SU-DHL-6 (cell line): ENCODE measurements around the gene FBH1.
"Not testable (repeated sequence)": the region's sequence is repeated elsewhere in the genome, so short reads cannot be mapped to it uniquely, and the experiment has no call there.

ENCODE experiments used
- H2AFZ ChIP-seq: fragments of 200-600 bp; sonication (generic); 2 replicates; pipeline ENCODE4 v1.6.1; 2014; ENCODE audit warnings: low read depth, mild to moderate bottlenecking, moderate library complexity, mixed read lengths, antibody characterized with exemption, low read length; ENCODE audit not compliant: severe bottlenecking
- H3F3A ChIP-seq: fragments of 200-600 bp; shearing (Covaris generic); 2 replicates; pipeline ENCODE4 v1.6.0; 2016; ENCODE audit warnings: antibody characterized with exemption, mild to moderate bottlenecking; ENCODE audit not compliant: insufficient read depth
- H3K27ac ChIP-seq: fragments of 200-600 bp; sonication (generic); 2 replicates; pipeline ENCODE4 v1.5.1; 2016; ENCODE audit warnings: low read depth, mild to moderate bottlenecking, low read length, moderate library complexity, mixed read lengths
- H3K27me3 ChIP-seq: fragments of 200-600 bp; sonication (generic), shearing (Covaris generic); 2 replicates; pipeline ENCODE4 v1.6.0; 2014; ENCODE audit warnings: mild to moderate bottlenecking, low read length
- H3K36me3 ChIP-seq: fragments of 200-600 bp; sonication (generic); 2 replicates; pipeline ENCODE4 v1.6.1; 2014; ENCODE audit warnings: mild to moderate bottlenecking, low read length, mixed read lengths
- H3K4me2 ChIP-seq: fragments of 300-600, 200-600 bp; shearing (Covaris generic), sonication (generic); 2 replicates; pipeline ENCODE4 v1.6.0; 2014; ENCODE audit warnings: low read length, low read depth, mild to moderate bottlenecking; ENCODE audit not compliant: poor library complexity, severe bottlenecking
- H3K4me3 ChIP-seq: fragments of 200-600 bp; sonication (generic); 2 replicates; pipeline ENCODE4 v1.5.1; 2014; ENCODE audit warnings: antibody characterized with exemption, low read length, mild to moderate bottlenecking, mixed read lengths; ENCODE audit not compliant: insufficient read depth, poor library complexity, severe bottlenecking
- H3K79me2 ChIP-seq: fragments of 200-600 bp; sonication (generic); 2 replicates; pipeline ENCODE4 v1.6.1; 2014; ENCODE audit warnings: mild to moderate bottlenecking, low read length, moderate library complexity; ENCODE audit not compliant: insufficient read depth
- H3K9ac ChIP-seq: fragments of 200-600 bp; sonication (generic); 2 replicates; pipeline ENCODE4 v1.7.0; 2014; ENCODE audit warnings: mild to moderate bottlenecking, low read length
- H3K9me2 ChIP-seq: fragments of 200-600 bp; sonication (generic); replicated peaks from 2 replicates; pipeline ENCODE4 v1.6.1; 2014; ENCODE audit warnings: low read length; ENCODE audit not compliant: insufficient read depth
- H3K9me3 ChIP-seq: fragments of 200-600 bp; sonication (generic); 2 replicates; pipeline ENCODE4 v1.6.1; 2014; ENCODE audit warnings: low read length, mixed read lengths; ENCODE audit not compliant: insufficient read depth
- H4K20me1 ChIP-seq: fragments of 200-600 bp; sonication (generic); 2 replicates; pipeline ENCODE4 v1.6.1; 2014; ENCODE audit warnings: low read depth, mild to moderate bottlenecking, antibody characterized with exemption, low read length, moderate library complexity, mixed read lengths
- EZH2phosphoT487 ChIP-seq: fragments of 200-600 bp; sonication (generic), shearing (Covaris generic); conservative IDR thresholded peaks from 2 replicates; pipeline ENCODE4 v1.6.1; 2018; ENCODE audit warnings: mild to moderate bottlenecking, antibody characterized with exemption, low read length, moderate library complexity, mixed read lengths
- TF ChIP-seq, protein P1 (sequence below): fragments of 200-600 bp; sonication (generic); IDR thresholded peaks from one replicate; pipeline ENCODE4 v1.5.1; 2017; ENCODE audit warnings: antibody characterized with exemption, mild to moderate bottlenecking, low read length, moderate library complexity; ENCODE audit not compliant: insufficient read depth, poor library complexity, severe bottlenecking

FBH1 gene

DNA sequence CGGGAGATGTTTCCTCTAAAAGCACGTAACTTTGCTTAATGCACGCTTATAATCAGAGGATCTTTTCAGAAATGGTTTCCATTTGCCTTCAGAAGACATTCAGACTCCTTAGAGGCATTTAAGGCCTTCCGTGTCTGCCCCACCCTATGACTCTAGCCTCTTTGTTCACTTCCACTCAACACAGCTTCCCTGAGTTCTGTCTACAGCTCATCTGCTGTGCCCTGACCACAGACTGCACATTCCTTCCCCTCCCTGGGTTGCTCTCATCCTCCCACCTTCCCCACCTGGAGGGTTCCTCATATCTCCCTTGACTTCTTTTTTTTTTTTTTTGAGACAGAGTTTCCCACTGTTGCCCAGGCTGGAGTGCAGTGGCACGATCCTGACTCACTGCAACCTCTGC lies 16.6 kb downstream of the FBH1 start:
- Histone ChIP-seq H3F3A (no peaks in the 10 kb centered on the region), H2AFZ (no peak overlapping the region), H3K9me2 (no peaks in the 10 kb centered on the region), H3K27ac (no peak overlapping the region), H3K9ac (no peak overlapping the region), H3K36me3 (peaks cover 4% of the 10 kb centered on the region; the same call in 1 of the 2 replicates), H3K4me2 (no peak overlapping the region), H3K79me2 (0 out of 2 replicates have a peak, but pooled peaks cover 7% of the 10 kb centered on the region), H4K20me1 (no peaks in the 10 kb centered on the region), H3K4me3 (no peak overlapping the region), H3K9me3 (no peaks in the 10 kb centered on the region), H3K27me3 (no peaks in the 10 kb centered on the region)
- TF ChIP-seq, protein P1, sequence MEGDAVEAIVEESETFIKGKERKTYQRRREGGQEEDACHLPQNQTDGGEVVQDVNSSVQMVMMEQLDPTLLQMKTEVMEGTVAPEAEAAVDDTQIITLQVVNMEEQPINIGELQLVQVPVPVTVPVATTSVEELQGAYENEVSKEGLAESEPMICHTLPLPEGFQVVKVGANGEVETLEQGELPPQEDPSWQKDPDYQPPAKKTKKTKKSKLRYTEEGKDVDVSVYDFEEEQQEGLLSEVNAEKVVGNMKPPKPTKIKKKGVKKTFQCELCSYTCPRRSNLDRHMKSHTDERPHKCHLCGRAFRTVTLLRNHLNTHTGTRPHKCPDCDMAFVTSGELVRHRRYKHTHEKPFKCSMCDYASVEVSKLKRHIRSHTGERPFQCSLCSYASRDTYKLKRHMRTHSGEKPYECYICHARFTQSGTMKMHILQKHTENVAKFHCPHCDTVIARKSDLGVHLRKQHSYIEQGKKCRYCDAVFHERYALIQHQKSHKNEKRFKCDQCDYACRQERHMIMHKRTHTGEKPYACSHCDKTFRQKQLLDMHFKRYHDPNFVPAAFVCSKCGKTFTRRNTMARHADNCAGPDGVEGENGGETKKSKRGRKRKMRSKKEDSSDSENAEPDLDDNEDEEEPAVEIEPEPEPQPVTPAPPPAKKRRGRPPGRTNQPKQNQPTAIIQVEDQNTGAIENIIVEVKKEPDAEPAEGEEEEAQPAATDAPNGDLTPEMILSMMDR, result no peak
- no peak for TF ChIP-seq EZH2phosphoT487

GRCh38 chr10:5908676-5909075 lies 18.6 kb downstream of the FBH1 start:
- H3K27ac ChIP-seq, H2AFZ ChIP-seq, H3K36me3 ChIP-seq, H3K4me3 ChIP-seq, H3K79me2 ChIP-seq, H3K9ac ChIP-seq, H3K27me3 ChIP-seq, H4K20me1 ChIP-seq, H3K9me2 ChIP-seq, H3F3A ChIP-seq, H3K9me3 ChIP-seq, H3K4me2 ChIP-seq: not testable (repeated sequence)

DNA sequence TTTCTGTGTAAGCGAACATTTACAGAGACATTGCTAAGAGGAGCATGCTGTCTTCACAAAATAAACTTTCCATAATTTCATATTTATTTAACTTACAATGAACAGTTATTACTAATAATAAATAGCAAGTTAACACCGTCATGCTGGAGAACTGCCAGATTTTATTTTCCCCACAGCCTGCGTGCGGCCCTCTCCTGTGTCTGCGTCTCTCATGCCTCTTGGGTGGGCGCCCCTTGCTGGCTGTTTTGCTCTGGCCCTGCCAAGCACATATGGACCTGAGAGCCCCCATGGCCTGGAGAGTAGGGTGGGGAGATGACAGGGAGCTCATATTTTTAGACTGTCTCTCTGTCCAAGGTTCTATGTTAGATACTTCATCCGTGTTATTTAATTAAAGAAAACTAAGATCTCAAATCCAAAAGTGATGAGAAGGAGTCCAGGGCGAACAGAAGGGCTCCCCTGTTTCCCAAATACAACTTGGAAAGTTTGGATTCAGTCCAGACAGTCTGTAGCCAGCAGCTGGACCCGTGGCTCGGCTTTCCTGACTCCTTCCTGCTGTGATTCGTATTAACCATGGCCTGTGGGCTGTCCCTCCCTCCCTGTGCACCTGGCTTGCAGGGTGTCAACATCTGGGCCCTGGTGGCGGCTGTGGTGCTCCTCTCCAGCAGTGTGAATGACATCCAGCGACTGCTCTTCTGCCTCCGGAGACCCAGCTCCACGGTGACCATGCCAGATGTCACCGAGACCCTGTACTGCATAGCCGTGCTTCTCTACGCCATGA lies 20.5 kb downstream of the FBH1 start:
- Histone ChIP-seq H3K4me2 (no peak overlapping the region), H3K4me3 (no peak overlapping the region), H3K9me2 (no peaks in the 10 kb centered on the region), H3K9me3 (no peaks in the 10 kb centered on the region), H3F3A (no peaks in the 10 kb centered on the region), H3K9ac (no peak overlapping the region), H3K27ac (no peak overlapping the region), H3K27me3 (no peaks in the 10 kb centered on the region), H3K79me2 (no peaks in the 10 kb centered on the region), H3K36me3 (peaks cover 4% of the 10 kb centered on the region; the same call in 1 of the 2 replicates), H4K20me1 (no peaks in the 10 kb centered on the region), H2AFZ (no peak overlapping the region)
- TF ChIP-seq EZH2phosphoT487, result no peak
- TF ChIP-seq, protein P1, result no peak

GRCh38 chr10:5911670-5912069 lies 21.6 kb downstream of the FBH1 start:
- Histone ChIP-seq H3K79me2 (no peaks in the 10 kb centered on the region), H3K9me2 (no peaks in the 10 kb centered on the region), H3K9ac (no peak overlapping the region), H3K27ac (no peak overlapping the region), H3K4me3 (no peak overlapping the region), H4K20me1 (no peaks in the 10 kb centered on the region), H3K4me2 (no peak overlapping the region), H3K9me3 (no peaks in the 10 kb centered on the region), H2AFZ (no peak overlapping the region), H3K36me3 (peaks cover 4% of the 10 kb centered on the region; the same call in 1 of the 2 replicates), H3K27me3 (no peaks in the 10 kb centered on the region), H3F3A (no peaks in the 10 kb centered on the region)
- no peak for TF ChIP-seq EZH2phosphoT487
- TF ChIP-seq, protein P1, result no peak
